HG02642 (cell line): ENCODE data around the gene PTGS1.

ENCODE experiments used
- ATAC-seq: cut with Tn5 transposase; IDR thresholded peaks from one replicate; pipeline ENCODE4 v1.9.1; 2021; ENCODE audit warnings: mild to moderate bottlenecking; ENCODE audit not compliant: unreplicated experiment, poor library complexity

PTGS1 gene

DNA sequence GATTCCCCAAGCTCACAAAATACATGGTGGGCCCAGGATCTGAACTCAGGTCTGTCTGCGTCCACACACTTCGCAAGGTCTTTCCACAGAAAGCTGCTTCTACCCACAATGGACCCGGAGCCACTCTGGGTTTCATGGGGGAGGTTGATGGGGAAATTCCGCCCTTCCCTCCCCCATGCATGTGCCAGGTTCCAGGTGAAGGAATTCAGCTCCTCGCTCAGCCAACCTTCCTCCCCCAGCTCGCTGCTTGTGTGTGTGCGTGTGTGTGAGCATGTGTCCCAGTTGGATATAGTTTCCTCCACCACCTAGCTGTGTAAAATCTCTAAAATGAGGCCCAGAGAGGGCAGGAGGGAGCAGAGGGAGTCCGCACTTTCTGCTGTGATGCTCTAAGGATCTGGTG lies 1.0 kb downstream of the PTGS1 start:
- no peak for ATAC-seq

DNA sequence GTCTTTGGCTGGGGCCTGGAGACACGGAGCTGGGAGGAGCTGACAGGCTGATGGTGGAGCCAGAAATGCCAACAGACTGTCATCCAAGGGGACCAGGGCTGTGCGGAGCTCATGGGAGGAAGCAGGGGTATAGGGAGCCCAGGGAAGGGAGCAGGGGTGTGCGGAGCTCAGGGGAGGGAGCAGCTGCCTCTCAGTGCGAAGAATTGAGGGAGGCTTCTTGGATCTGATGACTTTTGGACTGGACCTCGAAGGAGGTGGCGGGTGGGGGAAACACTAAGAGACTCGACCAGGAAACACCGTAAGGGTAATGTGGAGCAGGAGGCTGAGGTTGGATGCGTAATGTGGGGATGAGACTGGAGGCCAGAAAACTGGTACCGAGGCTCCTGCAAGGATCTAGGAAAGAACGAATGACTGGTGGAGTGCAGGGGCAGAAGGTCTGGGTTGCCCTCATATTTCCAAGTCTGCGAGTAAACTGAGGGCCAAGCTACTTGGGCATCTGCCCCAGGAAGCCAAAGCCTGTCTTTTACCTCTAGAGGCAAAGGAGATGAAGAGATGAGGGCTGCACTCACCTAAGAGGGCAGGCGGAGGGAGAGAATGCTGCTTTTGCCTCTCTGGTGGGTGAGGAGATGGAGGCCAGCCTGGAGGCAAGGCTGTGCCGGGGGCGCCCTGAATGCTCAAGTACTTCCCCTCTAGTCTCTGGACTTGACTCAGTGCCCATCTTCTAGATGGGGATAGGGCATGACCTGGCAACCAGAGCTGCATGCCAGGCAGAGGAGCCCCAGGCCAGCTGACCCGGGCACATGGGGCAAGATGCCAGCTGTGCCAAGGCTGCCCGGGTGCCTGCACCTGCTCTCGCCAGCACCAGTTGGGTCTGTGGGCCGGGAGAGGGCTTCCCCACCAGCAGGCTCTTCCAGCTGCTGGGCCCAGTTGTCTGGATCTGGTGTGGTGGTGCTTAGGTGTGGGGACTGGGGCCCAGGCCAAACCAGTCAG lies 2.3 kb downstream of the PTGS1 start:
- no peak for ATAC-seq

DNA sequence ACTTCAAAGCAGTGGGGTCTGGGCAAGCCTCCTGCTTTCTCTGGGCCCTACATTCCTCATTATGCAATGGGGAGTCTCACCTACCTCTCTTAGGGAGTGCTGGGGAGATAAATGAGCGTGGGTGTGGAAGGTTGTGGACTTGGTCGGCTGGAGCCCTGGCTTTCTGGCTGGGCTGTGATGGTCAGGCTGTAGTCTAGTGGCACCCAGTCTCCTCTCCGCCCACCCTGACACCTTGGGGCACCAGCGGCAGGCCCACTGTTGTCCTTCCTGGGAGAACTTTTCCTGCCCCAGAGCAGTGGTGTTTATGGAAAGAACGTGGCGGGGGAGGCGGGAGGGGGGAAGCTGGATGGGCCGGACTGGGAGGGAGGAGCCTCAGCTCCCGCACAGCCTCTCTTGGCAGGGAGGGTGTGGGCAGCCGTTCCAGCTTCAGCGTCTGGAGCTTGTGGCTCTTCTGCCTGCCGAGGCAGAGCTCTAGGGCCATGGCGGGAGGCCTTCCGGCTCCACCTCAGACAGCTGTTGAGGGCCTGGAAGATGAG lies 4.1 kb downstream of the PTGS1 start:
- ATAC-seq, result no peak

DNA sequence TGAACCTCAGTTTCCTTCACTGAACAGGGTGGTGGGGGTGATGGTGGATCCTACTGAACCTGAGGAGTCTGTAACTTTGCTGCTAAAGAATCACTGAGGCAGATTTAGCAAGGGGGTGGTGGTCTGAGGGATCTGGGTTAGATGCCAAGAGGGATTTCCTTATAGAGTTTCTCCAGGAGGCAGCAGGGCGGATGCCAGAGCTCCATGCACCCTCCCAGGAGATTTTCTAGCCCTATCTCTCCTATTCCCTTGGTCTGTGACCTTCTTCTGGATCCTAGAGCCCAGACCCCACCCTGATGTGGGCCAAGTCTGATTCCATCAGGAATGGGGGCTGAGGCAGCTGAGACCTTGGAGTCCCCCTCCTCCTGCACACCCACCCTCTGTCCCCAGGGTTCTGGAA lies 6.0 kb downstream of the PTGS1 start:
- no peak for ATAC-seq

DNA sequence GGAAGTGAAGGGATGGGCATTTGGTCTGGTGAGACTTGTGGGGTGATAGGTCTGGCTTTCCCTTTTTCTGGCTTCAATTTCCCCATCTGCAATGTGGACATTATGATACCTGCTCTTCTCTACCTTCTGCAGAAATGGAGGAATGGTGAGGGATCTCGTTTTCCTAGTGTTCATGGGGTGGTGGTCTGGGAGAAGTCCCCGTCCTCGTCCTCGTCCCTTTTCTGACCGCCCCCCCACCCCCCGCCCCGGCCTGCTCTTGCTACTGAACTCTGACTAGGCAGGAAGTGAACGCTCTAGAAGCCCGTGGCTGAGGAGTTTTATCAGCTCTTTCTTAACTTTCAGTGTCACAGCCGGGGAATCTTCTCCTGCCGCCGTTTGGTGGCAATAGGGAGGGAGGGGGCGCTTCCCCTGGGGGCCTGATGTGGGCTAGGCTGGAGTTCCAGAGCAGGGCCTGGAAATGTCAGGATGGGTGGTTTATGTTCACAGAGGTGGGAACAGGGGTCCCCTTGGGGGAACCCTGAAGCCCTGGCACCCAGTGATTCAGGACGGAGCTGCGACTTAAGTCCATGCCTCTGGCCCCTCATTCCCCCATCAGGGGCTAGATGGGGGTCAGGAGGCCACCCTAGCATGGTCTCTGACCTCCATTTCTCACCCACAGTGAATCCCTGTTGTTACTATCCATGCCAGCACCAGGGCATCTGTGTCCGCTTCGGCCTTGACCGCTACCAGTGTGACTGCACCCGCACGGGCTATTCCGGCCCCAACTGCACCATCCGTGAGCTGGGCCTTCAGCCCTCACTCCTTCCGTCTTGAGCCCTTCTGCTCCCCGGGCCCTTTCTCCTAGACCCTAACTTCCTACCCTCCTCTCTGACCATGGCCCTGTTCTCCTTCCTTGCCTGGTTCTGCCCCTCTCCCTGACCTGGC lies 6.7 kb downstream of the PTGS1 start:
- ATAC-seq, result no peak

DNA sequence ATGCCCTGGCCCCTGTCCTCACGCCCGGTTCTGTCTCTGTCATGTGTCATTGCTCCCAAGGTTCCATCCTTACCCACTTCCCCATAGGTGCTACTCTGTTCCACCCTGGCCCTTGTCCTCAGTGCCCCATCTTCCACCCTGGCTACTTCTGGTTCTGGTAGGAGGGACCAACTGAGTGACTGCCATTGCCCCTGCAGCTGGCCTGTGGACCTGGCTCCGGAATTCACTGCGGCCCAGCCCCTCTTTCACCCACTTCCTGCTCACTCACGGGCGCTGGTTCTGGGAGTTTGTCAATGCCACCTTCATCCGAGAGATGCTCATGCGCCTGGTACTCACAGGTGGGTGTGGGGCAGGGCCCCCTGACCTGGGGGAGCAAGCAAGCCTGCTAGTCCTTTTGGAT lies 7.4 kb downstream of the PTGS1 start:
- ATAC-seq, result no peak

DNA sequence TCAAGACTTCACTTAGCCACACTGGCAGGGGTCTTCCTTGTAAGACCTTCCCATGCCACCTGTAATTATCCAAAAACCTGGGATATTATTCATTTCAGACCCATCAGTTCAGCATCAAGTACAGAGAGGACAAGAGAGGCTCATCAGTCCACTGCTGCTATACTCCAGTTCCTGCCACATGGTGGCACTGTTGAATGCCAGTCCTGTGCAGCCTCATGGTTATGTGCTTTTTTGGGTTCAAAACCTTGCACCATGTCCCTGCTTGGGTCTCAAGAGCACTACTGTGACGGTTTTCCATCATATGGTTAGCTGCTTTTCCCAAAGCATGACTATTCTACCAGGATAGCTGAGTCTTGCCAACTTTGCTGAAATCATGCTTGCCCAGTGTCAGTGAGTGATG lies 8.5 kb downstream of the PTGS1 start:
- no peak for ATAC-seq

DNA sequence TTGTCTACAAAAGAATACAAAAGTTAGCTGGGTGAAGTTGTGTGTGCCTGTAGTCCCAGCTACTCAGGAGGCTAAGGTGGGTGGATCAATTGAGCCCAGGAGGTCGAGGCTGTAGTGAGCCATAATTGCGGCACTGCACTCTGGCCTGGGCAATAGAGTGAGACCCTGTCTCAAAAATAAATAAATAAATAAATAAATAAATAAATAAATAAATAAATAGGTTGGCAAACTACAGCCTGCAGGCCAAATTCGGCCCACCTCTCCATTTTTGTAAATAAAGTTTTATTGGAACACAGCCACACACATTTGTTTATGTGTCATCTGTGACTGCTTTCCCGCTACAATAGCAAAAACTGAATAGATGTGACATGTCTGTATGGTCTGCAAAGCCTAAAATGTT lies 9.5 kb downstream of the PTGS1 start:
- ATAC-seq, result no peak

DNA sequence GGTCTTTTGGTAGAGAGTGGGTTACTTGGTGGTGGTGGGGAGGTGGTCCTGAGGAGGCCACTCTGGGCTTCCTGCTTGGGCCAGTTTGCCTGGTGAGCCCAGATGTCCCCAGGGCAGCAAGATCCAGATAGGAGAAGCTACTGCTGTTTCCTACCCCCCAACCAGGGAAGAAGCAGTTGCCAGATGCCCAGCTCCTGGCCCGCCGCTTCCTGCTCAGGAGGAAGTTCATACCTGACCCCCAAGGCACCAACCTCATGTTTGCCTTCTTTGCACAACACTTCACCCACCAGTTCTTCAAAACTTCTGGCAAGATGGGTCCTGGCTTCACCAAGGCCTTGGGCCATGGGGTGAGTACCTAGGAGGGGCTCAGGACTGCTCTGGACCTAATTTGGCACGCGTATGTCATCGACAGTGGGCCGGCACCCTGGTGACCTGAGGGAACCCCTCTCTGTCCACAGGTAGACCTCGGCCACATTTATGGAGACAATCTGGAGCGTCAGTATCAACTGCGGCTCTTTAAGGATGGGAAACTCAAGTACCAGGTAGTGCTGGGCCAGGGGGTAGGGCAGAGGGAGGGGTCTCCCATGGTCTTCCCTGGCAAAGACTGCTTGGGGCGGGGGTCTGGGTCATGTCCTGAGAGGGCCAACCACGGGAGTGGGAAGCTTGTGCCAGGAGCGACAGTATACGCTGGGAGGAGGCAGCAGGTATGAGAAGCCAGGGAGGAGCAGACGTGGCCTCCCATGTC lies 10.6 kb downstream of the PTGS1 start:
- ATAC-seq, result no peak

DNA sequence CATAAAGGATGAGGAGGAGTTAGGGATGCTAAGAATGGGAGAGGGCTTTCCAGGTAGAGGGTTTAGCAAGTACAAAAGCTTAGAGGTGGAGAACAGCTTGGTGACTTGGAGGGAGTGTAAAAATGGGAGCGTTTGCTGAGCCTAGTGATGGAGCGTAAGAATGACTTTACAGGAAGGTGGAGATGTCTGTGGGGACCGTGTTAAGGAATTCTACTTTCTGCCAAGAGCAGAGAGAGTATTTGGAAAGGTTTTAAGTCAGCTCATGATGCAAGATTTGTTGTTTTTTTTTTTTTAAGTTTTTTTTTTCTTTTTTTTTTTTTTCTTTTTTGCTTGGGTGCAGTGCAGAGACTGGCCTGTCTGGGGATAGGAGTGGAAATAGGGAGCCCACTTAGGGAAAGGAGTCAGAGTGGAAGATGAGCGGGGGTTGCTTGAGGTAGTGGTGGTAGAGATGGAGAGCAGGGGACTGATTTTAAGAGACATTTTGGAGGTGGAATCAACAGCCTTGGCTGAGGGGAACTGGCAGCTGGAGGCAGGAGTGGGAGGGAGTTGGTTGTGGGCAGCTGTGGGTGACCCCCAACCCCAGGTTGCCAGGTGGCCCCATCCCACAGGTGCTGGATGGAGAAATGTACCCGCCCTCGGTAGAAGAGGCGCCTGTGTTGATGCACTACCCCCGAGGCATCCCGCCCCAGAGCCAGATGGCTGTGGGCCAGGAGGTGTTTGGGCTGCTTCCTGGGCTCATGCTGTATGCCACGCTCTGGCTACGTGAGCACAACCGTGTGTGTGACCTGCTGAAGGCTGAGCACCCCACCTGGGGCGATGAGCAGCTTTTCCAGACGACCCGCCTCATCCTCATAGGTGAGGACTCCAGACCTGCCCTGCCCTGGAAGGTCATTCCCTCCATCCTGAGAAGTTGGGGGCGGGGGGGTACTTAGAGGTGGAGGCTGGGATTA lies 12.4 kb downstream of the PTGS1 start:
- no peak for ATAC-seq

DNA sequence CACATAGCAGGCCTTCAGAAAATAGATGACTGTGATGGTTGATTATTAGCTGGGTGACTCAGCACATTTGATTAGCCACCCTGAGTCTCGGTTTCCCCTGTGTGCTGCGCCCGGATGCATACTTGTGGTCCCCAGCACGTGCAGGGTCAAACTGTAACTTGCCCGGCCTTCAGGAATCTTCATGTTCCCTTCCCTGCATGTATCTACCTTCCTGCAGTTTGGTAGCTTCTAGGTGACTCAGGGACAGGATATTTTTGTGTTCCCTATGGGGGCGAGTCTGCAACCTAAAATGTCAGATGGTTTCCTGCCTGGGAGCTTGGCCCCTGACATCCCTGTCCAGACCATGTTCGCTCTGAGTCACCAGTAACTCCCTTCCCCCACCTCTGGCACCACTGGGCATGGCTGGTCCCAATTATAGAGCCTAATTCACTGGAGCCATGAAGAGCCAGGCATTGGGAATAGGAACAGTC lies 13.2 kb downstream of the PTGS1 start:
- ATAC-seq, result no peak

DNA sequence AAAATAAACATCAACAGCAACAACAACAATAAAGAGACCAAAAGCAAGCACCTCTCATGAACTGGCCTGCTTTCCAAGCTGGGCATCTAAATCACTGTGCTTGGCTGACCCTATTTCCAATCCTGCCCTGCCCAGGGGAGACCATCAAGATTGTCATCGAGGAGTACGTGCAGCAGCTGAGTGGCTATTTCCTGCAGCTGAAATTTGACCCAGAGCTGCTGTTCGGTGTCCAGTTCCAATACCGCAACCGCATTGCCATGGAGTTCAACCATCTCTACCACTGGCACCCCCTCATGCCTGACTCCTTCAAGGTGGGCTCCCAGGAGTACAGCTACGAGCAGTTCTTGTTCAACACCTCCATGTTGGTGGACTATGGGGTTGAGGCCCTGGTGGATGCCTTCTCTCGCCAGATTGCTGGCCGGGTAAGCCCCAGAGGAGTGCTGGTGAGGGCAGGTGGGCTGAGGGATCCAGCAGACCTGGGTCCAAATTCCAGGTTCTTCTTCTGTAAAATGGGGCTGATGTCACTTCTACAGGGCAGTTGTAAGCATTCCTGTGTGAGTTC lies 15.6 kb downstream of the PTGS1 start:
- no peak for ATAC-seq

DNA sequence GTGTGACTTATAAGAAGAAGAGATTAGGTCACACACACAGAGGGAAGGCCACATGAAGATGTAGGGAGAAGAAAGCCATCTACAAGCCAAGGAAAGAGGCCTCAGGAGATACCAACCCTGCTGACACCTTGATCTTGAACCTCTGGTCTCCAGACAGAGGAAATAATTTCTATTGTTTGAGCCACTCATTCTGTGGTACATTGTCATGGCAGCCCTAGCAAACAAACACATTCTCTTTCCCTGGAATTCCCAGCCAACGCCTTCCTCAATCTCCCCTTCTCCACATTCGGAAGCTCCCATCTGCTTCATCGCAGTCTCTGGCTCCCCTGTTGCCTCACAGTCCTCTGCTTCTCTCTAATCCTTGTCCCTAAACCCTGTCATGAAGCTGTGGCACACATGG lies 16.7 kb downstream of the PTGS1 start:
- no peak for ATAC-seq

DNA sequence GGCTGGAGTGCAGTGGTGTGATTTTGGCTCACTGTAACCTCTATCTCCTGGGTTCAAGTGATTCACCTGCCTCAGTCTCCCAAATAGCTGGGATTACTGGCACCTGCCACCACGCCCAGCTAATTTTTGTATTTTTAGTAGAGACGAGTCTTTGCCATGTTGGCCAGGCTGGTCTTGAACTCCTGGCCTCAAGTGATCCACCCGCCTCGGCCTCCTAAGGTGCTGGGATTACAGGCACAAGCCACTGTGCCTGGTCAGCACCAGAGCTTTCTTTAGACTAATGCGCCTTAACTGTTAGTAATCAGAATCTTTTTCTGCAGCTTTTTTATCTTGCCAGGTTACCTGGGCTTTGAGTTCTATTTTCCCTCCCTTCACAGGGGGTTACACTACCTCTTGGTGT lies 18.4 kb downstream of the PTGS1 start:
- no peak for ATAC-seq

DNA sequence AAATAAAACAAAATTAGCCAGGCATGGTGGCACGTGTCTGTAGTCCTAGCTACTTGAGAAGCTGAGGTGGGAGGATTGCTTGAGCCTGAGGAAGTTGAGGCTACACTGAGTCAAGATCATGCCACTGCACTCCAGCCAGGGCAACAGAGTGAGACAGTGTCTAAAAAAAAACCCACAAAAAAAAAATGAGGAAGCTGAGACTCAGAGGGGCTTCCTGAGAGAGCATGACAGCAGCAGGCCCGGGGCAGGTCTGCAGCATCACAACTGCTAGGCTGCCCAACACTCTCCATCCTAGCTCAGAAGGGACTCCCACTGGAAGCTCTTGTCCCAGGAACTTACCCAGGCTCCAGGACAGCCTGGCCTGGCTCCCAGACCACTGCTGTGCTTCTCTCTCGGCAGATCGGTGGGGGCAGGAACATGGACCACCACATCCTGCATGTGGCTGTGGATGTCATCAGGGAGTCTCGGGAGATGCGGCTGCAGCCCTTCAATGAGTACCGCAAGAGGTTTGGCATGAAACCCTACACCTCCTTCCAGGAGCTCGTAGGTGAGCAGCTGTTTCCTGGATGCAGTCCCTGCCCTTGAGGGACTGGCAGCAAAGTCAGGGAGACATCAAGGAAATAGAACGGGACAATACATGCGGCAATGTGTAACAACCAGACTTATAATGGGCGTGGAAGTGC lies 19.1 kb downstream of the PTGS1 start:
- no peak for ATAC-seq

DNA sequence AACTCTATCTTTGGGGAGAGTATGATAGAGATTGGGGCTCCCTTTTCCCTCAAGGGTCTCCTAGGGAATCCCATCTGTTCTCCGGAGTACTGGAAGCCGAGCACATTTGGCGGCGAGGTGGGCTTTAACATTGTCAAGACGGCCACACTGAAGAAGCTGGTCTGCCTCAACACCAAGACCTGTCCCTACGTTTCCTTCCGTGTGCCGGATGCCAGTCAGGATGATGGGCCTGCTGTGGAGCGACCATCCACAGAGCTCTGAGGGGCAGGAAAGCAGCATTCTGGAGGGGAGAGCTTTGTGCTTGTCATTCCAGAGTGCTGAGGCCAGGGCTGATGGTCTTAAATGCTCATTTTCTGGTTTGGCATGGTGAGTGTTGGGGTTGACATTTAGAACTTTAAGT lies 21.5 kb downstream of the PTGS1 start:
- no peak for ATAC-seq

DNA sequence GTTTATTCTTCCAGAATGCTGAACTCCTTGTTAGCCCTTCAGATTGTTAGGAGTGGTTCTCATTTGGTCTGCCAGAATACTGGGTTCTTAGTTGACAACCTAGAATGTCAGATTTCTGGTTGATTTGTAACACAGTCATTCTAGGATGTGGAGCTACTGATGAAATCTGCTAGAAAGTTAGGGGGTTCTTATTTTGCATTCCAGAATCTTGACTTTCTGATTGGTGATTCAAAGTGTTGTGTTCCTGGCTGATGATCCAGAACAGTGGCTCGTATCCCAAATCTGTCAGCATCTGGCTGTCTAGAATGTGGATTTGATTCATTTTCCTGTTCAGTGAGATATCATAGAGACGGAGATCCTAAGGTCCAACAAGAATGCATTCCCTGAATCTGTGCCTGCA lies 21.9 kb downstream of the PTGS1 start:
- no peak for ATAC-seq

DNA sequence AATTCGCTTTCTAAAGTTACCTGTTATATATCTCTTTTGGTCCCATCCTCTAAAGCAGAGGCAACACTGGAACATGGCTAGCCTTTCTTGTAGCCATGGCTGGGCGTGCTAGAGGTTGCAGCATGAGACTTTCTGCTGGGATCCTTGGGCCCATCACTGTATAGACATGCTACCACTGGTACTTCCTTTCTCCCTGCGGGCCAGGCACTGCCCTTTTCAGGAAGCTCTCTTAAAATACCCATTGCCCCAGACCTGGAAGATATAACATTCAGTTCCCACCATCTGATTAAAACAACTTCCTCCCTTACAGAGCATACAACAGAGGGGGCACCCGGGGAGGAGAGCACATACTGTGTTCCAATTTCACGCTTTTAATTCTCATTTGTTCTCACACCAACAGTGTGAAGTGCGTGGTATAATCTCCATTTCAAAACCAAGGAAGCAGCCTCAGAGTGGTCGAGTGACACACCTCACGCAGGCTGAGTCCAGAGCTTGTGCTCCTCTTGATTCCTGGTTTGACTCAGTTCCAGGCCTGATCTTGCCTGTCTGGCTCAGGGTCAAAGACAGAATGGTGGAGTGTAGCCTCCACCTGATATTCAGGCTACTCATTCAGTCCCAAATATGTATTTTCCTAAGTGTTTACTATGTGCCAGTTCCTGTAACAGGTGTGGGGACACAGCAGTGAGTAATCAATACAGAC lies 22.6 kb downstream of the PTGS1 start:
- ATAC-seq, result no peak
